HFFc6 (cell line): ENCODE data around the gene KLHL10. TPM values are rescaled to one million over a fixed set of nuclear protein-coding genes. Genes with fewer than 3 reads are reported as not detected.

Experiments
- DNase-seq: peaks from one replicate; pipeline ENCODE4 v3.0.0-alpha.2; 2018
- H3K27ac Mint-ChIP-seq: 2 replicates; pipeline ENCODE4 v1.8.0; 2020; ENCODE audit warnings: mild to moderate bottlenecking, mixed read lengths
- H3K27me3 Mint-ChIP-seq: 2 replicates; pipeline ENCODE4 v1.8.0; 2021; ENCODE audit warnings: mild to moderate bottlenecking, moderate library complexity, mixed read lengths; ENCODE audit not compliant: insufficient read depth
- H3K36me3 Mint-ChIP-seq: 2 replicates; pipeline ENCODE4 v1.8.0; 2021; ENCODE audit warnings: low read depth, mixed read lengths
- H3K4me1 Mint-ChIP-seq: 2 replicates; pipeline ENCODE4 v1.8.0; 2020; ENCODE audit warnings: low read depth, mixed read lengths
- H3K4me3 Mint-ChIP-seq: 2 replicates; pipeline ENCODE4 v1.8.0; 2020; ENCODE audit warnings: mild to moderate bottlenecking, moderate library complexity, mixed read lengths
- H3K9me3 Mint-ChIP-seq: 2 replicates; pipeline ENCODE4 v1.8.0; 2020; ENCODE audit warnings: mild to moderate bottlenecking, mixed read lengths
- total RNA-seq, 6 experiments: library from RNA; stranded (reverse); fragmentation: NEBNext Ultra II Directional; extraction: Animal tissue kit (Norgen Biotek cat#: 25700); gene quantifications; 2 replicates in 1 of 6; 3 replicates in 5 of 6; pipeline ENCODE4 v1.2.3, GENCODE V29; 2021
- TF ChIP-seq, protein P1 (sequence below): fragments of 200-600 bp; sonication (generic); IDR thresholded peaks from 2 replicates; pipeline ENCODE4 v1.5.0; 2021; ENCODE audit warnings: antibody characterized with exemption, mild to moderate bottlenecking

The KLHL10 gene
- total RNA-seq, 6 experiments from 2014 or later: not detected

DNA sequence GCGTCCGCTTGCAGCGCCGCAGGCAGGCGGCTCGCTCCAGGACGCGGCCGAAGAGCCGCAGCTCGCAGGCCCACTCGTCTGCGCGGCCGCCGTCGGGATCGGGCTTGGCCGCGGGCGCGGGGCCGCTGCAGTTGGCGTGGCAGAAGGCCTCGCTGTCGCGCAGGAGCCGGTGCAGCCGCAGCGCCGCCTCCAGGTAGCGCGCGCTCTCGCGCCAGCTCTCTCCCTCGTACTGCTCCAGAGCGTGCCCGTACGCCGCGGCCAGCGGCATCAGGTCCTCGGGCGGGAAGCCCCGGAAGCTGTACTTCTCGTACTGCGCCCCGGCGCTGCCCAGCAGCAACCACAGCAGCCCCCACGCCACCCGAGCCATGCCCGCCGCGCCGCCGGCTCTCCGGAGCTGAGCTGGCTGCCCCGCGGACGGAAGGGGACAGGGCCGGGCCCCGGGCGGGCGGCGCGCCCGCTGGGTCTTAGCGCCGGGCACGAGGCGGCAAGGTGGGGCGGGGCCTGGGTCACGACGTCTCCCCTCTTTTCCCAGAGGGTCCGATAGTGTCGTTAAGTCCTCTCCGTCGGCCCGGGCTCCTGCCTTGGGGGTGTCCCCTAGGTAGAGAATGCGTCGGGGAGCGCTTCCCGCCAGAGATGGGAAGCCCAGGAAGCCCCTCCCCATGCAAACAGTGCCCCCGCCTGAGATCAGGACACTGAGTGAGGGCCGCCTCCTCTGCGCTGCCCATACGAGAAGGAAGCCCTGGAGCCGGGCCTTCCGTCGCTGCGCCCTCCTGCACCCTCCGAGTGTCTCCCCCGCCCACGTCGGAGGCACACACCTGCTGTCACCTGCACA is 25.9 kb upstream of the KLHL10 start, which contains the start of gene P3H4:
P3H4 (minus strand) TSS at position 401 of the 832 bp plus-strand sequence; CDS start at position 367, 34 bp downstream.
- TF ChIP-seq, protein P1, sequence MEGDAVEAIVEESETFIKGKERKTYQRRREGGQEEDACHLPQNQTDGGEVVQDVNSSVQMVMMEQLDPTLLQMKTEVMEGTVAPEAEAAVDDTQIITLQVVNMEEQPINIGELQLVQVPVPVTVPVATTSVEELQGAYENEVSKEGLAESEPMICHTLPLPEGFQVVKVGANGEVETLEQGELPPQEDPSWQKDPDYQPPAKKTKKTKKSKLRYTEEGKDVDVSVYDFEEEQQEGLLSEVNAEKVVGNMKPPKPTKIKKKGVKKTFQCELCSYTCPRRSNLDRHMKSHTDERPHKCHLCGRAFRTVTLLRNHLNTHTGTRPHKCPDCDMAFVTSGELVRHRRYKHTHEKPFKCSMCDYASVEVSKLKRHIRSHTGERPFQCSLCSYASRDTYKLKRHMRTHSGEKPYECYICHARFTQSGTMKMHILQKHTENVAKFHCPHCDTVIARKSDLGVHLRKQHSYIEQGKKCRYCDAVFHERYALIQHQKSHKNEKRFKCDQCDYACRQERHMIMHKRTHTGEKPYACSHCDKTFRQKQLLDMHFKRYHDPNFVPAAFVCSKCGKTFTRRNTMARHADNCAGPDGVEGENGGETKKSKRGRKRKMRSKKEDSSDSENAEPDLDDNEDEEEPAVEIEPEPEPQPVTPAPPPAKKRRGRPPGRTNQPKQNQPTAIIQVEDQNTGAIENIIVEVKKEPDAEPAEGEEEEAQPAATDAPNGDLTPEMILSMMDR: peak; percentile 79
- Mint-ChIP-seq H3K4me1 (peaks cover 29% of the 10 kb centered on the region), H3K36me3 (peaks cover 26% of the 10 kb centered on the region), H3K27me3 (peaks cover 2% of the 10 kb centered on the region), H3K4me3 (peak within 1 kb of the TSS; percentile 96), H3K27ac (peak within 1 kb of the TSS; percentile 87), H3K9me3 (no peaks in the 10 kb centered on the region; the same call in 1 of the 2 replicates)
- DNase-seq: peak; percentile 76

DNA sequence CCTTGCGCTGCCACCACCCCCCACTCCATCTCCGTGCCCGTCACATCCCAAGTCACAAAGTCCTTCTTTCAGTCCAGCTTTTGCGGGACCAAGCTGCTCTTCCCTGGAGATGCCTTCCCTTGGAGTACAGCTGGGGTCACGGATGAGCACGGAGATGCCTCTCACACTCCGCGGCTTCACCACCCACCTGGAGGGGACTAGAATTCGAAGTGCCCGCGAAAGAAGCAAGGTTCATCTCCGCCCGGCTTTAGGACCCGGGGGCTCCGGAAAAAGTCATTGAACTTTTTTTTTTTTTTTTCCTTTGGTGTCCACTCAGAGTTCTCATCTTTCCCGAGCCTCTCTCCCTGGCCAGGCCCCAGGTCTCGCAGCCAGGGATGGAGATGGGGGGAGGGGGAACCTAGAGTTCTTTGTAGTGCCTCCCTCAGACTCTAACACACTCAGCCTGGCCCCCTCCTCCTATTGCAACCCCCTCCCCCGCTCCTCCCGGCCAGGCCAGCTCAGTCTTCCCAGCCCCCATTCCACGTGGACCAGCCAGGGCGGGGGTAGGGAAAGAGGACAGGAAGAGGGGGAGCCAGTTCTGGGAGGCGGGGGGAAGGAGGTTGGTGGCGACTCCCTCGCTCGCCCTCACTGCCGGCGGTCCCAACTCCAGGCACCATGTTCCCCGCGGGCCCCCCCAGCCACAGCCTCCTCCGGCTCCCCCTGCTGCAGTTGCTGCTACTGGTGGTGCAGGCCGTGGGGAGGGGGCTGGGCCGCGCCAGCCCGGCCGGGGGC is 25.1 kb upstream of the KLHL10 start, which contains the start of gene FKBP10:
FKBP10 (plus strand) TSS at position 624 of the 771 bp plus-strand sequence; CDS start at position 655, 31 bp downstream.
- peak within 1 kb of the TSS; percentile 96 for H3K4me3 Mint-ChIP-seq
- TF ChIP-seq, protein P1: no peak
- peak; percentile 74 for DNase-seq
- no peaks in the 10 kb centered on the region; the same call in 1 of the 2 replicates for H3K9me3 Mint-ChIP-seq
- H3K27me3 Mint-ChIP-seq: peaks cover 2% of the 10 kb centered on the region
- H3K27ac Mint-ChIP-seq: peak within 1 kb of the TSS; percentile 87
- H3K36me3 Mint-ChIP-seq: peaks cover 26% of the 10 kb centered on the region
- H3K4me1 Mint-ChIP-seq: peaks cover 29% of the 10 kb centered on the region

DNA sequence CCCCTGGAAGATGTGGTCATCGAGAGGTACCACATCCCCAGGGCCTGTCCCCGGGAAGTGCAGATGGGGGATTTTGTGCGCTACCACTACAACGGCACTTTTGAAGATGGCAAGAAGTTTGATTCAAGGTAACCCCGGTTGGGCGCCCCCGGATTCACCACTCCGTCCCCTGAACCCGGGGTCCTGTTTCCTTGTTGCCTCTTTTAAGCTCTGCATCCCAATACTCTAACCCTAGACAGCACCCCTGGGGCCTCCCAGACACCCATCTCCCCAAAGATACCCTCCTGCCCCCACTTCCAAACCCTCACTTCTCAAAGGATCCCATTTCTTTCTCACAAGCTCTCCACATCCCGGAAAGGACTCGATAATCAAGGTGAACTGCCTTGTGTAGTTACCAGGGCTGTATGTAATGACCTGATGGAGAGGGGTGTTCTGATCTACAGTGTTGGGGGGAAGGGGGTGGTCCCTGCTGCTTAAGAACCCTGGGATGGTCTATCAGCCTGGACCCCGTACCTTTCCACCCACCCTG is 24.4 kb upstream of the KLHL10 start:
- H3K27ac Mint-ChIP-seq: peak overlapping the region; percentile 87
- peaks cover 29% of the 10 kb centered on the region for H3K4me1 Mint-ChIP-seq
- TF ChIP-seq, protein P1: no peak
- H3K36me3 Mint-ChIP-seq: peaks cover 31% of the 10 kb centered on the region
- DNase-seq: no peak
- H3K4me3 Mint-ChIP-seq: peak overlapping the region; percentile 96
- H3K9me3 Mint-ChIP-seq: no peaks in the 10 kb centered on the region; the same call in 1 of the 2 replicates
- peaks cover 3% of the 10 kb centered on the region for H3K27me3 Mint-ChIP-seq

DNA sequence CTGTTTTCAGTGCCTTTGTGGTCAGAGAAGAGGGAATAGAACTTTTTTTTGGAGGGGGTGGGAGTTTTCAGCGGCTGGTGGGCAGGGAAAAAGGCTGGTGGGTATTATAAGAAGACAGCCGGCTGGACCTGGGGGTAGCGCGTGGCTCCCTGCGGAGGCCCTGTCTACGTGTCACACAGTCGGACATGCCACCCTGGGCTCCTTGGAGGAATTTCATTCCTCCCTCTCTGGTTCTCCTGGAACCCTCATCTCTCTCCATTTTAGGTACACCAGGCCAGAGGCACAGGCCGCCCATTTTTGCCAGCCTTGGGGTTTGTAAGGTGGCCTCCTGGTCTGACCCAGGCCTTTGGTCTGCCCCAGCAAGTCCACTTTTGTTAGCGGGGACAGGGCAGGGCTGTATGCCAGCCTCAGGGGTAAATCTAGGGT is 23.9 kb upstream of the KLHL10 start:
- Mint-ChIP-seq H3K27ac (peak overlapping the region; percentile 87), H3K4me3 (peak overlapping the region; percentile 96), H3K36me3 (peaks cover 34% of the 10 kb centered on the region), H3K4me1 (peaks cover 29% of the 10 kb centered on the region), H3K27me3 (peaks cover 3% of the 10 kb centered on the region), H3K9me3 (no peaks in the 10 kb centered on the region; the same call in 1 of the 2 replicates)
- DNase-seq: no peak
- TF ChIP-seq, protein P1: no peak

DNA sequence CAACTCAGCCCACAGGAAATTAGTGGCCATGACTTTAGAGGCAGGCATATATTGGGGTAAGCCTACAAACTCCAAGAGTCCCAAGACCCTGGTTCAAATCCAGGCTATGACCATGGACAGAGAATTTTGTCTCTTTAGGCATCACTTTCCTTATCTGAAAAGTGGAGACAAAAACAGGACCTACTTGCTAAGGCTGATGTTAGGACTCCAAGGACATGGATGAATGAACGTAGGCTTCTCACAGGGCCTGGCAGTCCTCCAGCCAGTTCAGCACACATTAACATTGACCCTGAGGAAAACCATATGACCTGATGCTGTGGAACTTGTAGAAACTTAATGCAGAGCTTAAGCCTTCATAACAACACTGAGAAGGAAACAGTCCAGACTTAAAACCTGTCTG is 23.4 kb upstream of the KLHL10 start:
- Mint-ChIP-seq H3K27ac (peak overlapping the region; percentile 87), H3K9me3 (no peaks in the 10 kb centered on the region; the same call in 1 of the 2 replicates), H3K4me1 (peaks cover 28% of the 10 kb centered on the region), H3K36me3 (peaks cover 34% of the 10 kb centered on the region), H3K4me3 (peak overlapping the region; percentile 96), H3K27me3 (peaks cover 3% of the 10 kb centered on the region)
- TF ChIP-seq, protein P1: no peak
- DNase-seq: no peak
